GM10266 (cell line): ENCODE results near the gene GNL2.

Experiments
- DNase-seq: peaks from one replicate; pipeline ENCODE4 v3.0.0; 2012; ENCODE audit errors: extremely low spot score
- CTCF ChIP-seq: IDR thresholded peaks from 2 replicates; pipeline ENCODE4 v1.5.1; 2012; ENCODE audit warnings: mild to moderate bottlenecking, low read depth; ENCODE audit not compliant: control insufficient read depth, insufficient read depth; ENCODE audit errors: missing control alignments

The GNL2 gene

GRCh38 chr1:37595440-37596181 is at the start of gene GNL2:
GNL2 (minus strand) TSS chr1:37595937; CDS start chr1:37595822, 115 bp downstream.
- TF ChIP-seq CTCF: peak; percentile 3

GRCh38 chr1:37641059-37641458 is 45.3 kb upstream of the GNL2 start:
- DNase-seq: no peak
- TF ChIP-seq CTCF: no peak

More at GRCh38 chr1:37595440-37596181, at the start of gene GNL2:
- peak; percentile 95 for DNase-seq

- DNase-seq: no peak
- TF ChIP-seq CTCF: no peak
Measured at GRCh38 chr1:37636435-37636834, 40.7 kb upstream of the GNL2 start.

- DNase-seq: no peak
- no peak for TF ChIP-seq CTCF
Measured at GRCh38 chr1:37634992-37635902, 39.5 kb upstream of the GNL2 start.

- DNase-seq: peak; percentile 43
Measured at GRCh38 chr1:37634244-37634991, 38.7 kb upstream of the GNL2 start, which contains the start of gene RSPO1. RSPO1 (minus strand) TSS chr1:37634892; CDS start chr1:37629661, 5,231 bp downstream.

GRCh38 chr1:37633938-37634243 is 38.2 kb upstream of the GNL2 start:
- DNase-seq: no peak
- TF ChIP-seq CTCF: no peak

More at GRCh38 chr1:37634244-37634991, 38.7 kb upstream of the GNL2 start, which contains the start of gene RSPO1:
- TF ChIP-seq CTCF: no peak
